NCI-H2227 (cell line): Measurements from ENCODE around the gene ZDHHC16.
"Not testable (repeated sequence)": the region's sequence is repeated elsewhere in the genome, so short reads cannot be mapped to it uniquely, and the experiment has no call there.

Source experiments
- DNase-seq: peaks from one replicate; lab custom pipeline; 2025; ENCODE audit not compliant: unreplicated experiment; lab: John Stamatoyannopoulos, UW

The ZDHHC16 gene

DNA sequence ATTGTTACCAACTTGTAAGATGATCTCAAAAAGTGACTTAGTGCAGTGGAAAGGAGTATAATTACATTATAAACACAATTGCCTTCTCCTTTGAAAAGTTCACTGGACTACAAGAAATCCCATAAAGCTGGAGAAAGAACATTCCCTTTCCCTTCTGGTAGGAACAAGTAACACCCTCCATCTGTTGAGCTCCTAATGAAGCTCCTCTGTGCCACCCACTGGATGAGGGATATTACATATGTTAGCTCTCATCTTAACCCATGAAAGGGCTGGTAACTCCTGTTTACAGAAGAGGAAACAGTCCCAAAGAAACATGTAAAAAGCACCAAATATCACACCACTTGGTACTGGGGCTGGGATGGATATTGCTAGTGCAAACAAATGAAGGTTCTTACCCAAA, 11.9 kb upstream of the ZDHHC16 start:
- no peak for DNase-seq

DNA sequence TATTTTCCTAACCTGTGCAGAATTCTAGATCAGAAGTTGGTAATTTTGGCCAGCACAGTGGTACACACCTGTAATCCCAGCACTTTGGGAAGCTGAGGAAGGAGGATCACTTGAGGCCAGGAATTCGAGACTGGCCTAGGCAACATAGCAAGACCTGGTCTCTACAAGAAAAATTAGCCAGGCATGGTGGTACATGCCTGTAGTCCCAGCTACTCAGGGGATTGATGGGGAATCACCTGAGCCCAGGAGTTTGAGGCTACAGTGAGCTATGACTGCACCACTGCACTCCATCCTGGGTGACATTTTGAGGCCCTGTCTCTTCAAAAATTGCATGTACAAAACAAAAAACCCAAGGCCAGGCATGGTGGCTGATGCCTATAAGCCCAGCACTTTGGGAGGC, 11.4 kb upstream of the ZDHHC16 start:
- DNase-seq: no peak

DNA sequence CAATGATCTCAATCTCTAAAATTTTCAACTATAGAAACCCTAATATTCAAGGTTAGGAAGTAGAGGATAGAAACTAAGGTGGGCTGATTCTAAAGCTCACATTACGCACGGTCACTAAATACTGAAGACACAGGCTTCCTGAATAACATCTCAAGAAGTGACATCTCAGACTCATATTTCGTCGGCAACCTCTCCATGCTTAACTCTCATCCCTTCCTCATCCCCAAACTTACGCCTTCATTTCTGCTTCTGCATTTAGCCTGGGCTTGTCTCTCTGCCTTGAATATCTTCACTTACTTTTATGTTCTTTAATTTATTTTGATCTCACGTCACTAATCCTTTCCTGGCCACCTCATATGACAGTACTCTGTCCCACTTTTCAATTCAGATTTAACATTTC, 10.8 kb upstream of the ZDHHC16 start:
- no peak for DNase-seq

DNA sequence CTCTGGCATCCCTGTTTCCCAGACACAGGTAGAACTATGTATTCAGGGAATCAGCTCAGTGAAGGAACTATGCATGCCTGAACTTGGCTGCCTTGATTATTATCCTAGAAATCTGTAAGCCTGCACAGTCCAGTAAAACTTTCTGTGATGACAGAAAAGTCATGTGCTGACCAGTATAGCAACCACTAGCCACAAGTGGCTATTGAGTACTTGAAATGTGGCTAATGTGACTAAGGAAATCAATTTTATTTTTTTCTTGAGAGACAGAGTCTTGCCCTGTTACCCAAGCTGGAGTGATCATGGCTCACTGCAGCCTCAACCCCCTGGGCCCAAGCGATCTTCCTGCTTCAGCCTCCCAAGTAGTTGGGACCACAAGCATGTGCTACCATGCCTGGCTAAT, 3.7 kb upstream of the ZDHHC16 start:
- no peak for DNase-seq

DNA sequence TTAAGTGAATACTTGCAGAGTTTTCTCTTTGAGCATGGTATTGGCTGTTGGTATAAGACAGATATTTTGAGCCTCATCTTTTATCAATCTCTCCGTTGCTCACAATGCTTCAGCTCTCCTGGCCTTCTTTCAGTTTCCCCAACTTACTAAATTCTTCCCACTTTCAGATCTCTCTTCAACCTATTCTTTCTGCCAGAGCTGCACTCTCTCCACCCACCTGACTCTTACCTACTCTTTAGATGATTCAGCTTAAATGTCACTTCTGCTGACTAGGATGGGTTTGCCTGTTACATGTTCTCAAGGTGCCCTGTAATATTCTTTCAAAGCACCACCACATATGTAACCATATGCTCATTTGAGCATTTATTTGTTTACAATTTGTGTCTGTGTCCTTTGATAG, 1.8 kb upstream of the ZDHHC16 start:
- no peak for DNase-seq

DNA sequence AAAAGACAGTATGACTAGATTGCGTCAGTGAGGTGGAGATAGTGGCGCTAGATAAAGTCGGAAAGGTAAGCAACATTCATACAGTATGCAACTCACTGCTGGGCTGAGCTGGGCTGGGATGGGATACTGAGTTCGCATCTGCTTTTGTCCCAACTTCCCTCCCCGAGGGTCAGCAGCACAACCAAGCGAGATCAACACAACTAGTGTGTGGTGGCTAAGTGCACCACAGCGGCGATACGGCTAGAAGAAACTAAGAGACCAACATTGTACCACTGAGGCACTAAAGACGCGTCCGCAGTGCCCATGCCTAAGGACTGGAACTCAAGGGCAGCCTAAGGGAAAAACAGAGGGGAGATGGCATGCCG, 636 bp upstream of the ZDHHC16 start:
- no peak for DNase-seq

DNA sequence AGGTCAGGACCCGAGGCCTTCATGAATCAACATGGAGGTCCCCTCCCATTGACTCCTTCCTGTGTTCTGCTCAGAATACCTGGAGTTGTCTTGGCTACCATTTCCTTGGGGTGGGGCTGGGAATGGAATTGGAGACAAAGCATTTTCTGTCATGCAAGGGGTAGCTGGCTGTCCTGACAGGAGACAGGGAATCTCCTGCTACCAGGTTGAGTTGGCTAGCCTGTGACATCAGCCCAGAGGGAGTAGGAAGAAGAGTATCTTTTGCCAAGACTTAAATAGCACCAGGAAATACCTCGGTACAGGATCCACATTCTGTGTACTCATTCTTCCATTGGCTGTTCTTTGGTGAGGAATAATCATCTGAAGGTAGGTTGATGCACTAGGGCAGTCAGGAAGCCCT, 4.9 kb downstream of the ZDHHC16 start:
- no peak for DNase-seq

DNA sequence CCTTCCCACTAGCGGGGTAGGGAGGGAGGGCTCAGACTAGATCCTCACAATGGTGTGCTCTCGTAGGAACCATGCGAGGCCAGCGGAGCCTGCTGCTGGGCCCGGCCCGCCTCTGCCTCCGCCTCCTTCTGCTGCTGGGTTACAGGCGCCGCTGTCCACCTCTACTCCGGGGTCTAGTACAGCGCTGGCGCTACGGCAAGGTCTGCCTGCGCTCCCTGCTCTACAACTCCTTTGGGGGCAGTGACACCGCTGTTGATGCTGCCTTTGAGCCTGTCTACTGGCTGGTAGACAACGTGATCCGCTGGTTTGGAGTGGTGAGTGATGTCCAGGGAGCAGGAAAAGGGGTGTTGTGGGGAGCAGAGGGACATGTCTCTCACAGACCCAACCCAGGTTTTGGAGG, 5.6 kb downstream of the ZDHHC16 start:
- DNase-seq: no peak

DNA sequence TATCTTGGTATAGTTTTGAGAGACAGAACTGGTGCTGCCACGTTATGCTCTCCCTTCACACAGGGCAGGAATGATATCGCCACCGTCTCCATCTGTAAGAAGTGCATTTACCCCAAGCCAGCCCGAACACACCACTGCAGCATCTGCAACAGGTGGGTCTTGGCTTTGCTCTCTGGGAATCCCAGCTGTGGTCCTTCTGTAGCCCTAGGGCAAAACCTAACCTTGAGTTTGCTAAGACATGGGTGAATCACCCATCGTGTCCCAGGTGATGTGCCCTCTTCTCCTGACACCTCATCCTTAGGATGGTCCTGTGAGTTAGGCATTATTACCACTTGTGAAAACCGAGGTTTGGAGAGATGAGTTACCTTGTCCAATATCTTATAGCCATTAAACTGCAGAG, 6.4 kb downstream of the ZDHHC16 start:
- DNase-seq: no peak

DNA sequence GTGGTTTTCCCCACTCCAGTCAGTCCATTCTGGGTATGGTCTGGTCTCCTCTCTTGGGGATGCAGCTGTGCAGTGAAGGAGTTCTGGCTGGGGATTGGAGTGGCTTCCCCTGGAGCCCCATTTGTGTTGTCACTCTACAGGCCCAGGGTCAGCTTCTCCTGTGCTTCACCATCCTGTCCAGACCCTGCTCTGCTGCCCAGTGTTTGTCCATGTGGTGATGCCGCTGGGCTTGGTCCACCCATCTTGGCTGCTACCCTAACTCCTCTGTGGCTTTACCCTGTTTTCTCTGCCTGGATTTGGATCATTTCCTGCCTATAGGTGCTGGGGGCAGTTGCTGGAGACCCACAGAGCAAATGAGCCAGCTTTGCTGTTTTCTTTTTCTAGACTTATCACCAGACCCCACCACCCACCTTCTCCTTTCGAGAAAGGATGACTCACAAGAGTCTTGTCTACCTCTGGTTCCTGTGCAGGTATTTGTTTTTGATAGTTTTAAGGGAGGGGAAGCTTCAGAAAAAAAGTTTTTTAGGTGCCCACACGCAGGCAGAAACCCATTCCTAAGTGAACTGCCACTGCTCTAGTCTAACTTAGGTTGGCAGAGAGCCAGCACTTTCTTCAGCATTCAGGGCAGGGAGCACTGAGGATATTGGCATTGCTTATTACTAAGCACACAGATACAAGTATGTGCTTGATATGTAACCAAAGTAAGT, 8.5 kb downstream of the ZDHHC16 start:
- DNase-seq: no peak

DNA sequence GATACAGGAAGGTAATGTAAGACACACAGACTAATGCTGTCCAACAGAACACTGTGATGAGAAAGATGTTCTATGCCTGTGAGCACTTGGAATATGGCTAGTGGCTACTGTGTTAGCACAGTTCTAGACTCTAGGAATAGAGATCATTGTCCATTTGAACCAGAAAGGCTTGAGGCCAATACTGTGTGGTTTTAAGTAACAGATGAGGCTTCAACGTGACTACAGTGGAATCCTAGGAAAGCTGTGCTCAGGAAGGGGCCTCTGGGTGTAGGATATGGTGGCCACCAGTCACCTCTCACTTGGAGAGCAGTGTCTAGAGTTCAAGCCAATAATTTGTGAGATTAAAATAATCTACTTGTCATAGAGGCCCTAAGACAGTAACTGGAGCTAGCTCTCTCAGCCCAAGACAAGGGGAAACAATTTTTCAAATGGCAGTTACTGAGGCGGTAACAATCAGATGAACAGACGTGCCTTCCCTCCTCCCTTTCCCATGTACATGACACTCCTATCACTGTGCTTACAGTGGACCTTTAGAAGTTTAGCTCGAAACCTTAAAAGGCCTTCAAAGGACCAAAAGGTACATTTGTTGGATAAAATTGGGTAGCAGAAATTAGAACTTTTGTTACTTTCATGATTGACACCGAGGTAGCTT, 10.2 kb downstream of the ZDHHC16 start:
- no peak for DNase-seq

DNA sequence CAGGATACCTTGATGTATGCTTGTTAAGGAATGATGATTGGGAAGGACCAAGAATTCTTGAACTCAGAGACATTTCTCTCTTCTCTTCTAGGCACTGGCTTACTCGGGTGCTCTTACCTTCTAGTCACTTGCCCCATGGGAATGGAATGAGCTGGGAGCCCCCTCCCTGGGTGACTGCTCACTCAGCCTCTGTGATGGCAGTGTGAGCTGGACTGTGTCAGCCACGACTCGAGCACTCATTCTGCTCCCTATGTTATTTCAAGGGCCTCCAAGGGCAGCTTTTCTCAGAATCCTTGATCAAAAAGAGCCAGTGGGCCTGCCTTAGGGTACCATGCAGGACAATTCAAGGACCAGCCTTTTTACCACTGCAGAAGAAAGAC, 10.7 kb downstream of the ZDHHC16 start:
- no peak for DNase-seq

DNA sequence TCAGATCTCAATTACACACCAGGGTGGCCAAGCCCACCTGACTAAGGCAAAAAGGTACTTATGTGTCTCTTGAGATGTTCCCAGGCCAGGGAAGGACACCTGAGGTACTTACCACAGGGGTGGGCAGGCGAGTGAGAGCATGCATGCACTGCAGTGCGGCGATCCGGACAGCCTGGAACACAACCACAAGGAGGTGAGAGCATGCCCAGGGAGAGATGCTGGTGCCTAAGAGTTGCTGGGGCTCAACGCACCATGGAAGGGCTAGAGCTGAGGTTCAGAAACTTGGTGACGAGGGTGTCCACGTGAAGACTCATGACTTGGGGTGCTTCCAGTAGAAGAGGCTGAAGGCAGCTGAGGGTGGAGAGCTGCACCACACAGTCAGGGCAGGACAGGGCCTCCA, 13.1 kb downstream of the ZDHHC16 start:
- no peak for DNase-seq

DNA sequence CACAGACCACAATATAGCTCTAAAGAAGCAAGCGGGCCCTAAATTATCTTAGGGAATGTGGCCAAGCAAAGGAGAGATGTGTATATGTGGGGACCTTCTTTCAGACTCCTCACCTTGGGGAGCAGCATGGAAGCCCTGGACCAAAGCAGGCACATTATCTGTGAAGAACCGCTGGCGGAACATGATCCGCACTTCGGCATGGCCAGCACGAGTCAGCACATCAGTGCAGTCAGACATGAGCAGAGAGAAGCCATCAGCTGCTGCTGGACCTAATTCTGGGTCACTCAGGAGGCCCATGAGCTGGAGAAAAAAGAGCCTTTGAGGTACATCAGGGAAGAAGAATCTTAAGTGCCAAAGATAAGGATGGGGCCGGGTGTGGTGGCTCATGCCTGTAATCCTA, 14.0 kb downstream of the ZDHHC16 start:
- DNase-seq: no peak

DNA sequence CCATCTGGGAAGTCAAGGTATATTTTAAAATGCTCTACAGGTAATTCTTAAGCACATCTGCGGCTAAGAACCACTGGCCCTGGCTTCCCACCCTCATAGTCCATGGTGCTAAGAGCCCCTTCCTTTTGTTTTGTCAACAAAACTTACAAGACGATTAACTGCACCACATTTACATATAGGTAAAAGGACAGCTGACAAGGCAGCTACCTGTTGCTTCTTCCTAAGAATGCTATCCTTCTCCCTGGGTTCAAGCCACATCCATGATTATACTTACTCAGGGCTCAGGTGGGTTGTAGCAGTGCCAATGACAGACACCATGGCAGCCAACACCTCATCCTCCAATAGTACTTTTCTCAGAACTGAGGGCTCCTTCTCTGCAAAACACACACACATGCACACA, 16.3 kb downstream of the ZDHHC16 start:
- no peak for DNase-seq

DNA sequence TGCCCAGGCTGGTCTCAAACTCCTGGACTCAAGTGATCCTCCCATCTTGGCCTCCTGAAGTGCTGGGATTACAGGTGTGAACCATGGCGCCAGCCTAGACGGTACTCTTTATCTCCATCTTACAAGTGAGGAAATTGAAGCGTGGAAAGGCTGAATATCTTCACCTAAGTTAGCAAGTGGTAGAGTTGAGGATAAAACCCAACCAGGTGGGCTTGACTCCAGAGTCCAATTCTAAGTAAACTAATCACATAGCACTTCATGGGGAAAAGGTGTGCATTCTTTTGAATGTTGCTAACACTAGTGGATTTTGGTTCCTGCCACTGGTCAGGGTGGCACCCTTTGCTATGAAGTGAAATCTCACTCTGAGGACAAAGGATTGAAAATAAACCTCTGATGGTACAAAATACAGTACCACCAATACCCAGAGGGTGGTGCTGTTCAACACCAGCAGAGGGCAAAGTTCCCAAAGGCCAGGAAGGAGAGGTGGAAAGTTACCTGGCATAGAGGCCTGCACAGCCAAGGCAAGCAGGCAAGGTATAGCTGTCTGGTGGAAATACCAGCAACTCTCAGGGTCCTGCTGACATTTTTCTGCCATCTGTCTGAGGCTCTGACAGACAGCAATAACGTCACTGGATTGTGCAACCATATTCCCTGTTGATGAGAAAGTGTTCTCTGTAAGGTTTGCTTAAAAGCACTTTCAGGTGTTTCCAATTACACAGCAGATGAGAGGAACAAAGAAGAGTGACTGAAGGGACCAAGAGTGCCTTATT, 17.6 kb downstream of the ZDHHC16 start:
- DNase-seq: peak; percentile 4

DNA sequence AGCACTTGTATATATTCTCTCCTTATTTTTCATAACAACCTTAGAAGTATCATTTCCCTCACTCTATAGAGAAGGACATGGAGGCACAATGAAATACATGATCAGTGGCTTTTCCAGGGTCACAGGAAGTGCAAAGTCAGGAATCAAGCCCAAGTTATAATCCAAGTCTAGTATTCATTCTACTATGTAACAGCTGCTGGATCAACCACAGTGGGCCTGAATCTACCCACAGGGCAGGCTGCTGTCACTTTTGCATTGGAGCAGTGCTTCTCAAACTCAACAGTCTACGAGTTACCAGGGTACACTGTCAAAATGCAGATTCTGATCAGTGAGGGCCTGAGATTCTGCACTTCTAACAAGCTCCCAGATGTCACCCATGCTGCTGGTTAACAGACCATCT, 18.3 kb downstream of the ZDHHC16 start:
- no peak for DNase-seq

DNA sequence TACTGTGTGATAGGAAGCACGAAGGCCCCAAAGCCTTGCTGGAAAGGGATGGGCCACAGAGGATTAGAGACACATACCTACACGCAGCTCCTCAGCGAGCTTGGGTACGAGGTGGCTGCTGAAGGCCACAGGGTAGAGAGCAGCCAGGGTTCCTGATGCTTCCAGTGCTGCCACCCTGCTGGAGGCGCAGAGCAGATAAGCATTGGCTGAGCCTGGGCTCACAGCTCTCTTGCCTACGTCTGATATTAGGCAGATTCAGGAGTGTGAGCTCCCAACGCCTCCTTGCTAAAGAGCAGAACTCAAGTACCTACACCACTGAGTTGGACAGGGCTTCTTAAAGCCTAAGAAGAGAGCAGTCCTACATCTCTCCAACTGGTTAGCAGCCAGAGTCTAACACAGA, 20.0 kb downstream of the ZDHHC16 start:
- DNase-seq: no peak

DNA sequence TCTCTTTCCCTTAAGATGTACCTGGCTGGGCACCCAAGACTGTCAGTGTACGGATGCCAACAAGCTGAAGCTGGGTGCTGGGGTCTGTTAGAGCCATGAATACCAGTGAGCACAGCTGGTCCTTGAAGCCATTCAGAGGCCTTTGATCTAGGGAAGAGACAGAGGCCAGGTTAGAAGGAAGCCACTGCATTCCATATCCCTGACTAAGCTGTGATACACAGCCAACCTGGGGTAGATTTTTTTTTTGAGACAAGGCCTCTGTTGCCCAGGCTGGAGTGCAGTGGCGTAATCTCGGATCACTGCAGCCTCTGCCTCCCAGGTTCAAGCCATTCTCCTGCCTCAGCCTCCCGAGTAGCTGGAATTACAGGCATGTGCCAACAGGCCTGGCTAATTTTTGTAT, 20.8 kb downstream of the ZDHHC16 start:
- no peak for DNase-seq

DNA sequence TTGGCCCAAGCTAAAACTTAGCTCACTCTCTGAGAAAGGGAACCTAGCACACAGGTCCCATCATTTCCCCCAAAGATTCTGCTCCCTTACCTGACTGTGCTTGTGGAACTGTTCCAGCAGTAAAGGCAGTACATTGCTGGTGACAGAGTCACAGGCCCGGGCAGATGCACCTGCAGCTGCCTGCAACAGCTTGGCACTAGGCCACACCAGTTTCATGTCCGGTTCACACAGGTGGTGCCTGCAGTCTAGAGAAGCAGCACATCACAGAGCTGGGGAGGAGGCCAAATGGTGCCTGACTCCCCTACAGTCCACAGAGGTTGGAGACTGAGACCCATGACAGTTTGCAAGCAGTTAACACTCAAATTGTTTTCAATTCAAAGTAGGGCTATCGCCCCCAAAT, 22.2 kb downstream of the ZDHHC16 start:
- no peak for DNase-seq

DNA sequence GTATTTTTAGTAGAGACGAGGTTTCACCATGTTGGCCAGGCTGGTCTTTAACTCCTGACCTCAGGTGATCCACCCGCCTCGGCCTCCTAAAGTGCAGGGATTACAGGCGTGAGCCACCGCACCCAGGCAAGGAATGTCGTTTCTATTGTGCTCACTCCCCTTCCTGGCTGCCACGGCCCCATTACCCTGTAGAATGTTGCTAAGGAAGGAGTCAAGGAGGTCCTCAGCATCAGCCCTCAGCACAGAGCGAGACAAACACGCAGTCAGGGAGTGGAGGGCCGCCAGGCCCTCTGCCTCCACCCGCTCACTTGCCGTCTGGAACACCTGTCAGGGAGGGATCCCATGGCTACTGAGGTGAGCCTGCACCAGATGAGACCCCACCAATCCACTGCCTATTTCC, 22.8 kb downstream of the ZDHHC16 start:
- DNase-seq: not testable (repeated sequence)

DNA sequence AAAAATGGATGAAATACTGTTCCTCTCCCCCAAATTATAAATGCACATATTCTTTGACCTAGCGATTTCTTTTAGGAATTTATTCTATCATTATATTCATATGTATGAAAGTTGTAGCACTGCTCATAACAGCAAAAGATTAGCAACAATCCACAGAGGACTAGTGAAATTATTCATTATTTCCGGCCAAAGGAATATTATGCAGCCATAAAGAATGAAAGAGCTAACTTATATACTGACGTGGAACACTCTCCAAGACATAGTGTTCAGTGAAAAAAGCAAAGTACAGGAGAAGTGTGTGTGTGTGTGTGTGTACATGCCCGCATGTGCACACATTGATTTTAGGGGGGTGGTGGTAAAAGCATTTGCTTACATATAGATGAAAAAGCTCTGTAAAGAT, 28.9 kb downstream of the ZDHHC16 start:
- no peak for DNase-seq
